Ascending aorta (tissue), 2 donors: ENCODE results near the gene PPP1R16B. TPM values are rescaled to one million over a fixed set of nuclear protein-coding genes. Genes with fewer than 3 reads are reported as not detected.

ENCODE experiments used
- DNase-seq, 2 donors: peaks; one replicate each; pipeline ENCODE4 v3.0.0-alpha.2; 2019; ENCODE audit warnings: low spot score in 2 of 2
- H3K27ac ChIP-seq, 2 donors: fragments of 200-600 bp; sonication (generic); one replicate each; pipeline ENCODE4 v1.5.1; 2016 to 2017; ENCODE audit warnings: mild to moderate bottlenecking in 1 of 2
- H3K27me3 ChIP-seq: fragments of 200-600 bp; sonication (generic); one replicate; pipeline ENCODE4 v1.5.1; 2017
- H3K36me3 ChIP-seq, 2 donors: fragments of 200-600 bp; sonication (generic); one replicate each; pipeline ENCODE4 v1.5.1; 2016
- H3K4me1 ChIP-seq, 2 donors: fragments of 200-600 bp; sonication (generic); one replicate each; pipeline ENCODE4 v1.5.1; 2016 to 2017; ENCODE audit warnings: mild to moderate bottlenecking in 1 of 2
- H3K4me3 ChIP-seq, 2 donors: fragments of 200-600 bp; sonication (generic); one replicate each; pipeline ENCODE4 v1.5.1; 2016 to 2017; ENCODE audit warnings: mild to moderate bottlenecking in 1 of 2
- H3K9me3 ChIP-seq, 2 donors: fragments of 200-600 bp; sonication (generic); one replicate each; pipeline ENCODE4 v1.5.1; 2016
- CTCF ChIP-seq, 3 experiments: fragments of 200-600 bp in 2 of 3; fragments of 450-650 bp in 1 of 3; sonication (generic) in 2 of 3; IDR thresholded peaks; one replicate each; pipeline ENCODE4 v1.5.1; 2016 to 2019; ENCODE audit warnings: antibody characterized with exemption in 3 of 3, mild to moderate bottlenecking in 1 of 3, moderate library complexity in 1 of 3
- intact Hi-C: fragments of 100-400 bp; cut with DNase I; formaldehyde crosslinking; loops from one replicate; pipeline ENCODE4 v1.15.1; 2023
- total RNA-seq: library from RNA; depleted of rRNA; stranded (reverse); fragments of >200 nt; gene quantifications from one replicate; pipeline ENCODE4 v1.1.0, GENCODE V29; 2016

The PPP1R16B gene
- total RNA-seq, 1 donor from 2014 or later, result 26.4 TPM

DNA sequence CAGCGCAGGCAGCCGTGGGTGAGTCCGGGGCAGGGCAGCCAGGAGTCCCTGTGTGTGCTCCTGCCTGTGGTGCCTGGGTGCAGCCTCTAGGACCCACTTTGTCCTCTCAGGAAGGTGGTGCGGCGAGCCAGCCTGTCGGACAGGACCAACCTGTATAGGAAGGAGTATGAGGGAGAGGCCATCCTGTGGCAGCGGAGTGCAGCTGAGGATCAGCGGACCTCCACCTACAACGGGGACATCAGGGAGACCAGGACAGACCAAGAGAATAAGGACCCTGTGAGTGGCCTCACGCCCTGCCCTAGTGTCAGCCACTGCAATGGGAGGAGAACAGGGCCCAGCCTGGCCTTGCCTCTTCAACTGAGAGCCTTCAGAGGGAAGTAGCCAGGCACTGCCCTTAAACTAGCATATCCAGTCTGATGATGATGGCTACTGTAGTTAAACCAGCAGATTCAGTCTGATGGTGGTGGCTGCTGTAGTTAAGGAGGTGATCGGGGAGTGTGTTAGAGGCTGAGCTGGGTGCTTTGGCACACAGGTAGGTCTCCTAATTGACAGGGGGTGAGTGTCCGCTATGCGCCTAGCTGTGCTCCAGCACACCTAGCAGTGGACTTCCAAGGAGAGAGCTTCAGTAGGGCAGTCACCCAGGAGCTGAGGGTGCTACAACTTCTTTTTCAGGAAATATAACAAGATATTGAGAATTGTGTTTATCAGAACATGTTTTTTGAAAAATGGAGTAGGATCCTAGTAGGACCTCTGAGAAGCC, 102.6 kb downstream of the PPP1R16B start:
- no peaks in the 10 kb centered on the region for H3K27me3 ChIP-seq

GRCh38 chr20:38915355-38915754, 109.9 kb downstream of the PPP1R16B start:
- Histone ChIP-seq H3K4me3 (no peak overlapping the region), H3K27me3 (no peaks in the 10 kb centered on the region), H3K9me3 (no peaks in the 10 kb centered on the region), H3K27ac (no peak overlapping the region), H3K36me3 (no peaks in the 10 kb centered on the region), H3K4me1 (no peaks in the 10 kb centered on the region)
- DNase-seq, result no peak
- intact Hi-C loops, result no loop called here
- TF ChIP-seq CTCF (IDR thresholded peaks at IDR 0.05), result no peak

More for the DNA sequence above, 102.6 kb downstream of the PPP1R16B start:
- H3K9me3 ChIP-seq, result no peaks in the 10 kb centered on the region
- H3K4me3 ChIP-seq, result no peak overlapping the region
- no peak overlapping the region for H3K27ac ChIP-seq
- intact Hi-C loops, result no loop called here
- no peak for TF ChIP-seq CTCF (IDR thresholded peaks at IDR 0.05)
- H3K4me1 ChIP-seq, result no peaks in the 10 kb centered on the region
- no peaks in the 10 kb centered on the region for H3K36me3 ChIP-seq
- DNase-seq, result no peak

GRCh38 chr20:38917657-38918056, 112.2 kb downstream of the PPP1R16B start:
- Histone ChIP-seq H3K4me3 (no peak overlapping the region), H3K4me1 (no peaks in the 10 kb centered on the region), H3K36me3 (no peaks in the 10 kb centered on the region), H3K9me3 (no peaks in the 10 kb centered on the region), H3K27me3 (no peaks in the 10 kb centered on the region), H3K27ac (no peak overlapping the region)
- intact Hi-C loops, result no loop called here
- no peak for TF ChIP-seq CTCF (IDR thresholded peaks at IDR 0.05)
- no peak for DNase-seq

DNA sequence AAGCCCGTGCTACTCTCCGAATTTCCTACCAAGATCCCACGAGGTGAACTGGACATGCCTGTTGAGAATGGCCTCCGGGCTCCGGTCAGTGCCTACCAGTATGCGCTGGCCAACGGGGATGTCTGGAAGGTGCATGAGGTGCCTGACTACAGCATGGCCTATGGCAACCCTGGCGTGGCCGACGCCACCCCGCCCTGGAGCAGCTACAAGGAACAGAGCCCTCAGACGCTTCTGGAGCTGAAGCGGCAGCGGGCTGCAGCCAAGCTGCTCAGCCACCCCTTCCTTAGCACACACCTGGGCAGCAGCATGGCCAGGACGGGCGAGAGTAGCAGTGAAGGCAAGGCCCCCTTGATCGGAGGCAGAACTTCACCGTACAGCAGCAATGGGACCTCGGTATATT, 112.7 kb downstream of the PPP1R16B start:
- no peaks in the 10 kb centered on the region for H3K27me3 ChIP-seq
- TF ChIP-seq CTCF (IDR thresholded peaks at IDR 0.05), result no peak
- no peak for DNase-seq
- intact Hi-C loops, result no loop called here
- no peaks in the 10 kb centered on the region for H3K4me1 ChIP-seq
- H3K4me3 ChIP-seq, result no peak overlapping the region
- H3K36me3 ChIP-seq, result no peaks in the 10 kb centered on the region
- H3K9me3 ChIP-seq, result no peaks in the 10 kb centered on the region
- H3K27ac ChIP-seq, result no peak overlapping the region

- intact Hi-C loops, result no loop called here
- Histone ChIP-seq H3K27me3 (no peaks in the 10 kb centered on the region), H3K27ac (no peak overlapping the region), H3K36me3 (no peaks in the 10 kb centered on the region), H3K4me1 (no peaks in the 10 kb centered on the region), H3K4me3 (no peak overlapping the region), H3K9me3 (no peaks in the 10 kb centered on the region)
- no peak for DNase-seq
- no peak for TF ChIP-seq CTCF (IDR thresholded peaks at IDR 0.05)
Measured at GRCh38 chr20:38919683-38920082, 114.2 kb downstream of the PPP1R16B start.
